GM23338 (cell line): ENCODE results near the gene OTC. TPM values are rescaled to one million over a fixed set of nuclear protein-coding genes. Genes with fewer than 3 reads are reported as not detected.
A peak's percentile ranks its signal among the peaks of the same experiment; 100 is the strongest.

ENCODE experiments used
- ATAC-seq: fragments of 200-7000 bp; cut with Tn5 transposase; 3 replicates; pipeline ENCODE4 v1.9.1; 2020
- DNase-seq: peaks from one replicate; pipeline ENCODE4 v3.0.0-alpha.2; 2015; ENCODE audit warnings: low spot score
- H2AFZ ChIP-seq: fragments of 200-600 bp; sonication (generic); 2 replicates; pipeline ENCODE4 v1.8.0; 2016; ENCODE audit warnings: antibody characterized with exemption, mild to moderate bottlenecking, moderate library complexity
- H3F3A ChIP-seq: fragments of 200-600 bp; sonication (generic); replicated peaks from 2 replicates; pipeline ENCODE4 v1.8.0; 2017; ENCODE audit warnings: antibody characterized with exemption, mixed run types, low read depth
- H3K27ac ChIP-seq: fragments of 200-600 bp; sonication (generic); 2 replicates; pipeline ENCODE4 v1.6.1; 2016; ENCODE audit warnings: low read depth
- H3K27me3 ChIP-seq: fragments of 200-600 bp; sonication (generic); 2 replicates; pipeline ENCODE4 v1.8.0; 2016; ENCODE audit warnings: mild to moderate bottlenecking, mixed run types, moderate library complexity; ENCODE audit not compliant: insufficient read depth
- H3K36me3 ChIP-seq: fragments of 200-600 bp; sonication (generic); 2 replicates; pipeline ENCODE4 v1.8.0; 2016; ENCODE audit warnings: mild to moderate bottlenecking; ENCODE audit not compliant: insufficient read depth
- H3K4me1 ChIP-seq: fragments of 200-600 bp; sonication (generic); 2 replicates; pipeline ENCODE4 v1.8.0; 2016; ENCODE audit warnings: mild to moderate bottlenecking, moderate library complexity; ENCODE audit not compliant: insufficient read depth
- H3K4me2 ChIP-seq: fragments of 200-600 bp; sonication (generic); 2 replicates; pipeline ENCODE4 v1.7.1; 2017; ENCODE audit warnings: mixed run types
- H3K4me3 ChIP-seq: fragments of 200-600 bp; sonication (generic); 2 replicates; pipeline ENCODE4 v1.6.1; 2016; ENCODE audit warnings: mixed run types
- H3K79me2 ChIP-seq: fragments of 200-600 bp; sonication (generic); replicated peaks from 2 replicates; pipeline ENCODE4 v1.8.0; 2017; ENCODE audit warnings: mild to moderate bottlenecking; ENCODE audit not compliant: insufficient read depth
- H3K9me2 ChIP-seq: fragments of 200-600 bp; sonication (generic); 2 replicates; pipeline ENCODE4 v1.8.0; 2017; ENCODE audit not compliant: insufficient read depth
- H4K20me1 ChIP-seq: fragments of 200-600 bp; sonication (generic); replicated peaks from 2 replicates; pipeline ENCODE4 v1.8.0; 2017; ENCODE audit warnings: mild to moderate bottlenecking; ENCODE audit not compliant: insufficient read depth
- H3K27ac Mint-ChIP-seq: 2 replicates; pipeline ENCODE4 v1.8.0; 2020; ENCODE audit warnings: inconsistent platforms, mild to moderate bottlenecking, moderate library complexity, mixed read lengths
- H3K27me3 Mint-ChIP-seq: 3 replicates; pipeline ENCODE4 v1.8.0; 2022; ENCODE audit warnings: low read depth, mild to moderate bottlenecking, moderate library complexity, mixed read lengths, inconsistent platforms; ENCODE audit not compliant: insufficient read depth, poor library complexity
- H3K36me3 Mint-ChIP-seq: 3 replicates; pipeline ENCODE4 v1.8.0; 2021; ENCODE audit warnings: low read depth, mild to moderate bottlenecking, inconsistent platforms, moderate library complexity, mixed read lengths
- H3K4me1 Mint-ChIP-seq: 3 replicates; pipeline ENCODE4 v1.8.0; 2020; ENCODE audit warnings: mild to moderate bottlenecking, inconsistent platforms, mixed read lengths
- H3K4me3 Mint-ChIP-seq: 3 replicates; pipeline ENCODE4 v1.8.0; 2021; ENCODE audit warnings: moderate library complexity, mild to moderate bottlenecking, inconsistent platforms, mixed read lengths
- H3K9me3 Mint-ChIP-seq: 3 replicates; pipeline ENCODE4 v1.8.0; 2020; ENCODE audit warnings: moderate library complexity, mild to moderate bottlenecking, inconsistent platforms, mixed read lengths
- CREB1 ChIP-seq: fragments of 250-450 bp; sonication (Bioruptor Pico); IDR thresholded peaks from 2 replicates; pipeline ENCODE4 v1.5.0; 2020; ENCODE audit warnings: low read depth, mild to moderate bottlenecking, moderate library complexity
- EZH2phosphoT487 ChIP-seq: fragments of 200-600 bp; sonication (generic); IDR thresholded peaks from one replicate; pipeline ENCODE4 v1.8.1; 2018; ENCODE audit warnings: antibody characterized with exemption; ENCODE audit not compliant: unreplicated experiment
- JUNB ChIP-seq: IDR thresholded peaks from one replicate; pipeline ENCODE4 v1.6.1; 2016; ENCODE audit warnings: antibody characterized with exemption; ENCODE audit not compliant: unreplicated experiment
- STAT1 ChIP-seq: IDR thresholded peaks from one replicate; pipeline ENCODE4 v1.6.1; 2016; ENCODE audit warnings: antibody characterized with exemption; ENCODE audit not compliant: unreplicated experiment
- ZNF114 ChIP-seq: fragments of 250-450 bp; sonication (Bioruptor Pico); IDR thresholded peaks from 2 replicates; pipeline ENCODE4 v1.5.0; 2020; ENCODE audit warnings: mild to moderate bottlenecking, moderate library complexity
- ZNF331 ChIP-seq: fragments of 250-450 bp; sonication (Bioruptor Pico); IDR thresholded peaks from 2 replicates; pipeline ENCODE4 v1.5.0; 2020; ENCODE audit warnings: low read depth, mild to moderate bottlenecking, moderate library complexity
- polyA plus RNA-seq: library from polyadenylated mRNA; unstranded; fragments of >200 nt; fragmentation: Nextera tagmentation; extraction: Ambion mirVana; gene quantifications from 2 replicates; pipeline ENCODE4 v1.2.1, GENCODE V29; 2016
- total RNA-seq: library from RNA; depleted of rRNA; stranded (reverse); fragments of >200 nt; shearing (Covaris generic); gene quantifications from 2 replicates; pipeline ENCODE4 v1.2.3, GENCODE V29; 2014
- TF ChIP-seq, protein P1 (sequence below): IDR thresholded peaks from one replicate; pipeline ENCODE4 v1.6.1; 2018; ENCODE audit warnings: antibody characterized with exemption; ENCODE audit not compliant: unreplicated experiment
- TF ChIP-seq, protein P2 (sequence below), 2 experiments: fragments of 200-600 bp in 1 of 2; sonication (generic) in 1 of 2; conservative IDR thresholded peaks; 2 replicates each; pipeline versions ENCODE4 v1.5.1 to v1.6.1; 2016 to 2017; ENCODE audit warnings: antibody characterized with exemption in 2 of 2, low read depth in 2 of 2, mild to moderate bottlenecking in 2 of 2, moderate library complexity in 1 of 2

The OTC gene
- total and polyA plus RNA-seq, 2 experiments from 2014 or later = not detected

DNA sequence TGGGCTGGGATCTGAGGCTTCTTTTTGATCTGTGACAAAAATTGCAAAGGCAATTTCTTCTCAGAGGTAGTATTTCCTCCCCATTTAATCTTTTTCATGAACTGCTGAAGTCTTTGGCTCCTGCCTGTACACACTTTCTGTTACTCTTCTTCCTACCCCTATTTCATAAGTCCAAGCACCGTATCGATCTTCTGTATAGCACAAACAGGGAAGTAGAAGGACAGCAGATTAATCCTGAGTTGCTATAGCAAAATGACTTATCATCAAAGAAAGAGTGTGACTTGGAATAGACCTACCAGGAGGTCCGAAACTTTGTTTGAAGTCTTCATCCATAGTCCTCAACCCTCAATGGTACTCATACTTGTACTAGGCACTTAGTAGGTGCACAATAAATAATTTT, 22.0 kb downstream of the OTC start (continued):
- no peak for TF ChIP-seq ZNF114 (CRISPR knock-in tag)
- no peak for TF ChIP-seq STAT1
- no peak for TF ChIP-seq JUNB
- no peak for TF ChIP-seq CREB1 (CRISPR knock-in tag)

DNA sequence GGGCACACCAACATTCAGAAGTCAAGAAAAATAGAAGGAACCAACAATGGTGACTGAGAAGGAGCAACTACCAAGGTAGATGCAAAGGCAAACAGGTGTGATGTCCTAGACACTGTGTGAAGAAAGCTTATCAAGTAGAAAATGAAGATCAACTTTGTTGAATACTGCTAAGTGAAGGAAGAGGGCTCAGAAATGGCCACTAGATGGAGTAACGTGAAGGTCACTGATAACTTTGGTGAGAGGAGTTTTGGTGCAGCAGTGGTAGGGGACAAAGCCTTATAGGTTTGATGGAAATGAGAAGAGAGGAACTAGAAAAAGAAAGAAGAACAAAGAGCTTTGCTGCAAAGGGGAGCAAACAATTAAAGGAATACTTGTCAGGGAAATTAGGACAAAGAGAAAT, 23.5 kb downstream of the OTC start:
- Histone ChIP-seq H3K9me2 (no peaks in the 10 kb centered on the region), H4K20me1 (no peaks in the 10 kb centered on the region), H3K27me3 (no peaks in the 10 kb centered on the region), H3K4me3 (no peak overlapping the region), H3K79me2 (no peaks in the 10 kb centered on the region), H2AFZ (no peak overlapping the region), H3K36me3 (no peaks in the 10 kb centered on the region), H3K4me1 (no peaks in the 10 kb centered on the region), H3F3A (no peaks in the 10 kb centered on the region), H3K27ac (no peak overlapping the region), H3K4me2 (no peak overlapping the region)
- H3K9me3 Mint-ChIP-seq = no peaks in the 10 kb centered on the region
- H3K4me1 Mint-ChIP-seq = no peaks in the 10 kb centered on the region
- H3K27me3 Mint-ChIP-seq = no peaks in the 10 kb centered on the region
- TF ChIP-seq, protein P1, sequence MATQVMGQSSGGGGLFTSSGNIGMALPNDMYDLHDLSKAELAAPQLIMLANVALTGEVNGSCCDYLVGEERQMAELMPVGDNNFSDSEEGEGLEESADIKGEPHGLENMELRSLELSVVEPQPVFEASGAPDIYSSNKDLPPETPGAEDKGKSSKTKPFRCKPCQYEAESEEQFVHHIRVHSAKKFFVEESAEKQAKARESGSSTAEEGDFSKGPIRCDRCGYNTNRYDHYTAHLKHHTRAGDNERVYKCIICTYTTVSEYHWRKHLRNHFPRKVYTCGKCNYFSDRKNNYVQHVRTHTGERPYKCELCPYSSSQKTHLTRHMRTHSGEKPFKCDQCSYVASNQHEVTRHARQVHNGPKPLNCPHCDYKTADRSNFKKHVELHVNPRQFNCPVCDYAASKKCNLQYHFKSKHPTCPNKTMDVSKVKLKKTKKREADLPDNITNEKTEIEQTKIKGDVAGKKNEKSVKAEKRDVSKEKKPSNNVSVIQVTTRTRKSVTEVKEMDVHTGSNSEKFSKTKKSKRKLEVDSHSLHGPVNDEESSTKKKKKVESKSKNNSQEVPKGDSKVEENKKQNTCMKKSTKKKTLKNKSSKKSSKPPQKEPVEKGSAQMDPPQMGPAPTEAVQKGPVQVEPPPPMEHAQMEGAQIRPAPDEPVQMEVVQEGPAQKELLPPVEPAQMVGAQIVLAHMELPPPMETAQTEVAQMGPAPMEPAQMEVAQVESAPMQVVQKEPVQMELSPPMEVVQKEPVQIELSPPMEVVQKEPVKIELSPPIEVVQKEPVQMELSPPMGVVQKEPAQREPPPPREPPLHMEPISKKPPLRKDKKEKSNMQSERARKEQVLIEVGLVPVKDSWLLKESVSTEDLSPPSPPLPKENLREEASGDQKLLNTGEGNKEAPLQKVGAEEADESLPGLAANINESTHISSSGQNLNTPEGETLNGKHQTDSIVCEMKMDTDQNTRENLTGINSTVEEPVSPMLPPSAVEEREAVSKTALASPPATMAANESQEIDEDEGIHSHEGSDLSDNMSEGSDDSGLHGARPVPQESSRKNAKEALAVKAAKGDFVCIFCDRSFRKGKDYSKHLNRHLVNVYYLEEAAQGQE = no peak
- TF ChIP-seq, protein P2, sequence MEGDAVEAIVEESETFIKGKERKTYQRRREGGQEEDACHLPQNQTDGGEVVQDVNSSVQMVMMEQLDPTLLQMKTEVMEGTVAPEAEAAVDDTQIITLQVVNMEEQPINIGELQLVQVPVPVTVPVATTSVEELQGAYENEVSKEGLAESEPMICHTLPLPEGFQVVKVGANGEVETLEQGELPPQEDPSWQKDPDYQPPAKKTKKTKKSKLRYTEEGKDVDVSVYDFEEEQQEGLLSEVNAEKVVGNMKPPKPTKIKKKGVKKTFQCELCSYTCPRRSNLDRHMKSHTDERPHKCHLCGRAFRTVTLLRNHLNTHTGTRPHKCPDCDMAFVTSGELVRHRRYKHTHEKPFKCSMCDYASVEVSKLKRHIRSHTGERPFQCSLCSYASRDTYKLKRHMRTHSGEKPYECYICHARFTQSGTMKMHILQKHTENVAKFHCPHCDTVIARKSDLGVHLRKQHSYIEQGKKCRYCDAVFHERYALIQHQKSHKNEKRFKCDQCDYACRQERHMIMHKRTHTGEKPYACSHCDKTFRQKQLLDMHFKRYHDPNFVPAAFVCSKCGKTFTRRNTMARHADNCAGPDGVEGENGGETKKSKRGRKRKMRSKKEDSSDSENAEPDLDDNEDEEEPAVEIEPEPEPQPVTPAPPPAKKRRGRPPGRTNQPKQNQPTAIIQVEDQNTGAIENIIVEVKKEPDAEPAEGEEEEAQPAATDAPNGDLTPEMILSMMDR (conservative IDR thresholded peaks at IDR 0.05; ENCODE audit: low read depth in 2 of 2) = peak; percentile 57 to 59
- ATAC-seq (peak; percentile 76), DNase-seq (peak; percentile 60)
- H3K36me3 Mint-ChIP-seq = no peaks in the 10 kb centered on the region
- no peak overlapping the region for H3K27ac Mint-ChIP-seq
- no peak overlapping the region for H3K4me3 Mint-ChIP-seq

DNA sequence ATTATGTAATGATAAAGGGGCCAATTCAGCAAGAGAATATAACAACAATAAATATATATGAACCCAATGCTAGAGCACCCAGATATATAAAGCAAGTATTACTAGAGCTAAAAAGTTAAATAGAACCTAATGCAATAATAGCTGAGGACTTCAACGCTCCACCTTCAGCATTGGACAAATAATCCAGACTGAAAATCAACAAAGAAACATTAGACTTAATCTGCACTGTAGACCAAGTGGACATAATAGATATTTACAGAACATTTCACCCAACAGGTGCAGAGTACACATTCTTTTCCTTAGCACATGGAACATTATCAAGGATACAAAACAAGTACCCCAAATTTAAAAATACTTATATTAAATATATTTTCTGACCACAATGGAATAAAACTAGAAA, 24.3 kb downstream of the OTC start:
- Histone ChIP-seq H3K79me2 (no peaks in the 10 kb centered on the region), H3F3A (no peaks in the 10 kb centered on the region), H4K20me1 (no peaks in the 10 kb centered on the region), H3K27me3 (no peaks in the 10 kb centered on the region), H3K27ac (no peak overlapping the region), H3K4me2 (no peak overlapping the region), H3K9me2 (no peaks in the 10 kb centered on the region), H3K36me3 (no peaks in the 10 kb centered on the region), H3K4me1 (no peaks in the 10 kb centered on the region), H2AFZ (no peak overlapping the region), H3K4me3 (no peak overlapping the region)
- no peak overlapping the region for H3K27ac Mint-ChIP-seq
- no peaks in the 10 kb centered on the region for H3K9me3 Mint-ChIP-seq
- no peaks in the 10 kb centered on the region for H3K36me3 Mint-ChIP-seq
- ATAC-seq = no peak
- H3K4me3 Mint-ChIP-seq = no peak overlapping the region
- DNase-seq = no peak
- H3K4me1 Mint-ChIP-seq = no peaks in the 10 kb centered on the region
- H3K27me3 Mint-ChIP-seq = no peaks in the 10 kb centered on the region
- TF ChIP-seq, protein P1 = no peak
- no peak for TF ChIP-seq ZNF331 (CRISPR knock-in tag)
- no peak for TF ChIP-seq EZH2phosphoT487
